Measurements from ENCODE around the gene SPTLC3. TPM values are rescaled to one million over a fixed set of nuclear protein-coding genes. Genes with fewer than 3 reads are reported as not detected.
A peak's percentile ranks its signal among the peaks of the same experiment; 100 is the strongest.

Gene SPTLC3
- total and polyA plus RNA-seq, 2 of the 13 experiments (the other 11 are each of a cell fraction or from before 2014, with no cell fraction given), result 20.5 to 95.6 TPM

DNA sequence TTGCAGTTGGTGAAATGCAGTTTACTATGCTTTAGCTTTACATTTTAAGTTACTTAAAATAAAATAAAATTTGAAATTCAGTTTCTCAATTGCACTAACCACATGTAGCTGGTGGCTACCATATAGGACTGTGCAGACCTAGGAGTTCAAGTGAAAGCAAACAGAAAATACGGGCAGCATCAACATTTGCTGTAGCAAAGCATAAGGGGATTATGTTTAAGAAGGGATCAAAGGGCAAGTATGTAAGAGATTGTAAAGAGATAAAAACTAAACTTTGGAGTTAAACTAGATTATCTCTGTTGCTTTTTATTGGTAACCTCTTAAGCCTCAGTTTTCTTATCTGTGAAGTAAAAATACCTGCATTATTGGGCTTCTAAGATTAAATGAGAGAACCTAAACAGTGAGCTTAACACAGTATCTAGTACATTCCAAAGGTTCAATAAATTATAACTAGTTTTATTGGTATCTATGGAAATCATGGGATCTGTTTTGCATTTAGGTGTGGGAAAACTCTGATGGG is 81.2 kb downstream of the SPTLC3 start (continued):
- no peak for TF ChIP-seq DNMT1 (CRISPR knock-in tag; IDR thresholded peaks at IDR 0.05)
- TF ChIP-seq MTF2 (CRISPR knock-in tag; IDR thresholded peaks at IDR 0.05; ENCODE audit: borderline replicate concordance), result 0 out of 2 replicates have a peak, but pooled peaks have one; percentile 56
- peak; percentile 74 for TF ChIP-seq MEF2D (CRISPR knock-in tag; IDR thresholded peaks at IDR 0.05)
- no peak for TF ChIP-seq ATRX (CRISPR knock-in tag; IDR thresholded peaks at IDR 0.05; ENCODE audit: borderline replicate concordance)
- TF ChIP-seq, protein P1, sequence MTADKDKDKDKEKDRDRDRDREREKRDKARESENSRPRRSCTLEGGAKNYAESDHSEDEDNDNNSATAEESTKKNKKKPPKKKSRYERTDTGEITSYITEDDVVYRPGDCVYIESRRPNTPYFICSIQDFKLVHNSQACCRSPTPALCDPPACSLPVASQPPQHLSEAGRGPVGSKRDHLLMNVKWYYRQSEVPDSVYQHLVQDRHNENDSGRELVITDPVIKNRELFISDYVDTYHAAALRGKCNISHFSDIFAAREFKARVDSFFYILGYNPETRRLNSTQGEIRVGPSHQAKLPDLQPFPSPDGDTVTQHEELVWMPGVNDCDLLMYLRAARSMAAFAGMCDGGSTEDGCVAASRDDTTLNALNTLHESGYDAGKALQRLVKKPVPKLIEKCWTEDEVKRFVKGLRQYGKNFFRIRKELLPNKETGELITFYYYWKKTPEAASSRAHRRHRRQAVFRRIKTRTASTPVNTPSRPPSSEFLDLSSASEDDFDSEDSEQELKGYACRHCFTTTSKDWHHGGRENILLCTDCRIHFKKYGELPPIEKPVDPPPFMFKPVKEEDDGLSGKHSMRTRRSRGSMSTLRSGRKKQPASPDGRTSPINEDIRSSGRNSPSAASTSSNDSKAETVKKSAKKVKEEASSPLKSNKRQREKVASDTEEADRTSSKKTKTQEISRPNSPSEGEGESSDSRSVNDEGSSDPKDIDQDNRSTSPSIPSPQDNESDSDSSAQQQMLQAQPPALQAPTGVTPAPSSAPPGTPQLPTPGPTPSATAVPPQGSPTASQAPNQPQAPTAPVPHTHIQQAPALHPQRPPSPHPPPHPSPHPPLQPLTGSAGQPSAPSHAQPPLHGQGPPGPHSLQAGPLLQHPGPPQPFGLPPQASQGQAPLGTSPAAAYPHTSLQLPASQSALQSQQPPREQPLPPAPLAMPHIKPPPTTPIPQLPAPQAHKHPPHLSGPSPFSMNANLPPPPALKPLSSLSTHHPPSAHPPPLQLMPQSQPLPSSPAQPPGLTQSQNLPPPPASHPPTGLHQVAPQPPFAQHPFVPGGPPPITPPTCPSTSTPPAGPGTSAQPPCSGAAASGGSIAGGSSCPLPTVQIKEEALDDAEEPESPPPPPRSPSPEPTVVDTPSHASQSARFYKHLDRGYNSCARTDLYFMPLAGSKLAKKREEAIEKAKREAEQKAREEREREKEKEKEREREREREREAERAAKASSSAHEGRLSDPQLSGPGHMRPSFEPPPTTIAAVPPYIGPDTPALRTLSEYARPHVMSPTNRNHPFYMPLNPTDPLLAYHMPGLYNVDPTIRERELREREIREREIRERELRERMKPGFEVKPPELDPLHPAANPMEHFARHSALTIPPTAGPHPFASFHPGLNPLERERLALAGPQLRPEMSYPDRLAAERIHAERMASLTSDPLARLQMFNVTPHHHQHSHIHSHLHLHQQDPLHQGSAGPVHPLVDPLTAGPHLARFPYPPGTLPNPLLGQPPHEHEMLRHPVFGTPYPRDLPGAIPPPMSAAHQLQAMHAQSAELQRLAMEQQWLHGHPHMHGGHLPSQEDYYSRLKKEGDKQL (CRISPR knock-in tag; IDR thresholded peaks at IDR 0.05; ENCODE audit: low read depth), result peak; percentile 85
- no peak for TF ChIP-seq LCORL (IDR thresholded peaks at IDR 0.05)
- TF ChIP-seq LCORL (CRISPR knock-in tag; IDR thresholded peaks at IDR 0.05), result peak; percentile 65; the same call in 1 of the 2 replicates
- TF ChIP-seq, protein P2, sequence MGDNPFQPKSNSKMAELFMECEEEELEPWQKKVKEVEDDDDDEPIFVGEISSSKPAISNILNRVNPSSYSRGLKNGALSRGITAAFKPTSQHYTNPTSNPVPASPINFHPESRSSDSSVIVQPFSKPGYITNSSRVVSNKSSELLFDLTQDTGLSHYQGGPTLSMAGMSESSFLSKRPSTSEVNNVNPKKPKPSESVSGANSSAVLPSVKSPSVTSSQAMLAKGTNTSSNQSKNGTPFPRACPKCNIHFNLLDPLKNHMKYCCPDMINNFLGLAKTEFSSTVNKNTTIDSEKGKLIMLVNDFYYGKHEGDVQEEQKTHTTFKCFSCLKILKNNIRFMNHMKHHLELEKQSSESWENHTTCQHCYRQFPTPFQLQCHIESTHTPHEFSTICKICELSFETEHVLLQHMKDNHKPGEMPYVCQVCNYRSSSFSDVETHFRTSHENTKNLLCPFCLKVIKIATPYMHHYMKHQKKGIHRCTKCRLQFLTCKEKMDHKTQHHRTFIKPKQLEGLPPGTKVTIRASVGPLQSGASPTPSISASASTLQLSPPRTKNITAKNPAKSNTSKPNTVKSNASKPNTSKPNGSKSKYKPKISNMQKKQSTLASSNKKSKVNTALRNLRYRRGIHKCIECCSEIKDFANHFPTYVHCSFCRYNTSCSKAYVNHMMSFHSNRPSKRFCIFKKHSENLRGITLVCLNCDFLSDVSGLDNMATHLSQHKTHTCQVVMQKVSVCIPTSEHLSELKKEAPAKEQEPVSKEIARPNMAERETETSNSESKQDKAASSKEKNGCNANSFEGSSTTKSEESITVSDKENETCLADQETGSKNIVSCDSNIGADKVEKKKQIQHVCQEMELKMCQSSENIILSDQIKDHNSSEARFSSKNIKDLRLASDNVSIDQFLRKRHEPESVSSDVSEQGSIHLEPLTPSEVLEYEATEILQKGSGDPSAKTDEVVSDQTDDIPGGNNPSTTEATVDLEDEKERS (CRISPR knock-in tag; IDR thresholded peaks at IDR 0.05), result 0 out of 2 replicates have a peak, but pooled peaks have one; percentile 40
- no peak; the same call in 1 of the 2 replicates for TF ChIP-seq NFYB (CRISPR knock-in tag; IDR thresholded peaks at IDR 0.05)
- TF ChIP-seq, protein P3, sequence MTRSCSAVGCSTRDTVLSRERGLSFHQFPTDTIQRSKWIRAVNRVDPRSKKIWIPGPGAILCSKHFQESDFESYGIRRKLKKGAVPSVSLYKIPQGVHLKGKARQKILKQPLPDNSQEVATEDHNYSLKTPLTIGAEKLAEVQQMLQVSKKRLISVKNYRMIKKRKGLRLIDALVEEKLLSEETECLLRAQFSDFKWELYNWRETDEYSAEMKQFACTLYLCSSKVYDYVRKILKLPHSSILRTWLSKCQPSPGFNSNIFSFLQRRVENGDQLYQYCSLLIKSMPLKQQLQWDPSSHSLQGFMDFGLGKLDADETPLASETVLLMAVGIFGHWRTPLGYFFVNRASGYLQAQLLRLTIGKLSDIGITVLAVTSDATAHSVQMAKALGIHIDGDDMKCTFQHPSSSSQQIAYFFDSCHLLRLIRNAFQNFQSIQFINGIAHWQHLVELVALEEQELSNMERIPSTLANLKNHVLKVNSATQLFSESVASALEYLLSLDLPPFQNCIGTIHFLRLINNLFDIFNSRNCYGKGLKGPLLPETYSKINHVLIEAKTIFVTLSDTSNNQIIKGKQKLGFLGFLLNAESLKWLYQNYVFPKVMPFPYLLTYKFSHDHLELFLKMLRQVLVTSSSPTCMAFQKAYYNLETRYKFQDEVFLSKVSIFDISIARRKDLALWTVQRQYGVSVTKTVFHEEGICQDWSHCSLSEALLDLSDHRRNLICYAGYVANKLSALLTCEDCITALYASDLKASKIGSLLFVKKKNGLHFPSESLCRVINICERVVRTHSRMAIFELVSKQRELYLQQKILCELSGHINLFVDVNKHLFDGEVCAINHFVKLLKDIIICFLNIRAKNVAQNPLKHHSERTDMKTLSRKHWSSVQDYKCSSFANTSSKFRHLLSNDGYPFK (CRISPR knock-in tag; IDR thresholded peaks at IDR 0.05; ENCODE audit: borderline replicate concordance), result no peak
- TF ChIP-seq, protein P4, sequence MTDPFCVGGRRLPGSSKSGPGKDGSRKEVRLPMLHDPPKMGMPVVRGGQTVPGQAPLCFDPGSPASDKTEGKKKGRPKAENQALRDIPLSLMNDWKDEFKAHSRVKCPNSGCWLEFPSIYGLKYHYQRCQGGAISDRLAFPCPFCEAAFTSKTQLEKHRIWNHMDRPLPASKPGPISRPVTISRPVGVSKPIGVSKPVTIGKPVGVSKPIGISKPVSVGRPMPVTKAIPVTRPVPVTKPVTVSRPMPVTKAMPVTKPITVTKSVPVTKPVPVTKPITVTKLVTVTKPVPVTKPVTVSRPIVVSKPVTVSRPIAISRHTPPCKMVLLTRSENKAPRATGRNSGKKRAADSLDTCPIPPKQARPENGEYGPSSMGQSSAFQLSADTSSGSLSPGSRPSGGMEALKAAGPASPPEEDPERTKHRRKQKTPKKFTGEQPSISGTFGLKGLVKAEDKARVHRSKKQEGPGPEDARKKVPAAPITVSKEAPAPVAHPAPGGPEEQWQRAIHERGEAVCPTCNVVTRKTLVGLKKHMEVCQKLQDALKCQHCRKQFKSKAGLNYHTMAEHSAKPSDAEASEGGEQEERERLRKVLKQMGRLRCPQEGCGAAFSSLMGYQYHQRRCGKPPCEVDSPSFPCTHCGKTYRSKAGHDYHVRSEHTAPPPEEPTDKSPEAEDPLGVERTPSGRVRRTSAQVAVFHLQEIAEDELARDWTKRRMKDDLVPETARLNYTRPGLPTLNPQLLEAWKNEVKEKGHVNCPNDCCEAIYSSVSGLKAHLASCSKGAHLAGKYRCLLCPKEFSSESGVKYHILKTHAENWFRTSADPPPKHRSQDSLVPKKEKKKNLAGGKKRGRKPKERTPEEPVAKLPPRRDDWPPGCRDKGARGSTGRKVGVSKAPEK (CRISPR knock-in tag; IDR thresholded peaks at IDR 0.05; ENCODE audit: borderline replicate concordance), result 0 out of 2 replicates have a peak, but pooled peaks have one; percentile 51
- TF ChIP-seq ZNF670 (CRISPR knock-in tag; IDR thresholded peaks at IDR 0.05; ENCODE audit: borderline replicate concordance), result no peak
